Mucosa of stomach (tissue), 1 donor: ENCODE results near the gene CCM2L.
"Not testable (repeated sequence)": the region's sequence is repeated elsewhere in the genome, so short reads cannot be mapped to it uniquely, and the experiment has no call there.

Source experiments
- H3K27me3 ChIP-seq: one replicate; pipeline ENCODE4 v1.7.0; 2013; ENCODE audit warnings: mild to moderate bottlenecking, low read length; ENCODE audit not compliant: control insufficient read depth, insufficient read depth
- H3K36me3 ChIP-seq: one replicate; pipeline ENCODE4 v1.7.0; 2013; ENCODE audit warnings: low read length; ENCODE audit not compliant: control insufficient read depth, insufficient read depth
- H3K4me1 ChIP-seq: one replicate; pipeline ENCODE4 v1.7.0; 2013; ENCODE audit warnings: mild to moderate bottlenecking, low read length; ENCODE audit not compliant: control insufficient read depth, insufficient read depth
- H3K4me3 ChIP-seq: one replicate; pipeline ENCODE4 v1.7.0; 2013; ENCODE audit warnings: low read length
- H3K9ac ChIP-seq: one replicate; pipeline ENCODE4 v1.7.0; 2013; ENCODE audit warnings: mild to moderate bottlenecking, low read length, moderate library complexity
- H3K9me3 ChIP-seq: one replicate; pipeline ENCODE4 v1.7.0; 2013; ENCODE audit warnings: mild to moderate bottlenecking, low read length, moderate library complexity; ENCODE audit not compliant: control insufficient read depth
- donor health status: Pancreatic carcinoma.

Gene CCM2L

GRCh38 chr20:32019563-32020463 is 9.6 kb downstream of the CCM2L start:
- Histone ChIP-seq H3K4me3 (no peak overlapping the region), H3K4me1 (peaks cover 4% of the 10 kb centered on the region), H3K9ac (no peak overlapping the region), H3K9me3 (no peaks in the 10 kb centered on the region), H3K27me3 (peaks cover 44% of the 10 kb centered on the region), H3K36me3 (no peaks in the 10 kb centered on the region)

- Histone ChIP-seq H3K9me3 (no peaks in the 10 kb centered on the region), H3K9ac (no peak overlapping the region), H3K36me3 (no peaks in the 10 kb centered on the region), H3K27me3 (peaks cover 50% of the 10 kb centered on the region), H3K4me1 (peaks cover 4% of the 10 kb centered on the region), H3K4me3 (no peak overlapping the region)
These were observed 10.9 kb downstream of the CCM2L start for GRCh38 chr20:32021091-32021490.

GRCh38 chr20:32024683-32025295 is 14.6 kb downstream of the CCM2L start:
- H3K27me3 ChIP-seq = peaks cover 31% of the 10 kb centered on the region

GRCh38 chr20:32027643-32028042 is 17.4 kb downstream of the CCM2L start:
- Histone ChIP-seq H3K9ac (no peak overlapping the region), H3K4me1 (peaks cover 8% of the 10 kb centered on the region), H3K4me3 (no peak overlapping the region), H3K36me3 (no peaks in the 10 kb centered on the region), H3K9me3 (no peaks in the 10 kb centered on the region), H3K27me3 (peaks cover 13% of the 10 kb centered on the region)

More at GRCh38 chr20:32024683-32025295, 14.6 kb downstream of the CCM2L start:
- Histone ChIP-seq H3K4me1 (no peaks in the 10 kb centered on the region), H3K36me3 (no peaks in the 10 kb centered on the region), H3K9me3 (no peaks in the 10 kb centered on the region), H3K4me3 (no peak overlapping the region), H3K9ac (no peak overlapping the region)

GRCh38 chr20:32028647-32029372 is 18.6 kb downstream of the CCM2L start:
- H3K27me3 ChIP-seq = peaks cover 9% of the 10 kb centered on the region
- H3K36me3 ChIP-seq = no peaks in the 10 kb centered on the region
- no peak overlapping the region for H3K9ac ChIP-seq
- H3K9me3 ChIP-seq = no peaks in the 10 kb centered on the region
- no peak overlapping the region for H3K4me3 ChIP-seq
- H3K4me1 ChIP-seq = peaks cover 8% of the 10 kb centered on the region

GRCh38 chr20:32029561-32029960 is 19.3 kb downstream of the CCM2L start:
- Histone ChIP-seq H3K9me3 (no peaks in the 10 kb centered on the region), H3K9ac (no peak overlapping the region), H3K4me3 (no peak overlapping the region), H3K36me3 (no peaks in the 10 kb centered on the region), H3K27me3 (peaks cover 13% of the 10 kb centered on the region), H3K4me1 (peaks cover 8% of the 10 kb centered on the region)

GRCh38 chr20:32031007-32031958 is 21.0 kb downstream of the CCM2L start:
- H3K9me3 ChIP-seq = no peaks in the 10 kb centered on the region
- no peak overlapping the region for H3K9ac ChIP-seq
- H3K4me3 ChIP-seq = no peak overlapping the region
- H3K4me1 ChIP-seq = peaks cover 8% of the 10 kb centered on the region
- peaks cover 13% of the 10 kb centered on the region for H3K27me3 ChIP-seq
- no peaks in the 10 kb centered on the region for H3K36me3 ChIP-seq

GRCh38 chr20:32033316-32033715 is 23.1 kb downstream of the CCM2L start:
- no peak overlapping the region for H3K9ac ChIP-seq
- H3K36me3 ChIP-seq = no peaks in the 10 kb centered on the region
- no peak overlapping the region for H3K4me3 ChIP-seq
- H3K4me1 ChIP-seq = peaks cover 8% of the 10 kb centered on the region
- H3K27me3 ChIP-seq = peaks cover 13% of the 10 kb centered on the region
- no peaks in the 10 kb centered on the region for H3K9me3 ChIP-seq

GRCh38 chr20:32033721-32034120 is 23.5 kb downstream of the CCM2L start:
- not testable (repeated sequence) for H3K4me3 ChIP-seq, H3K4me1 ChIP-seq, H3K9me3 ChIP-seq, H3K36me3 ChIP-seq, H3K9ac ChIP-seq
- peaks cover 13% of the 10 kb centered on the region for H3K27me3 ChIP-seq

GRCh38 chr20:32034581-32035425 is 24.6 kb downstream of the CCM2L start:
- Histone ChIP-seq H3K27me3 (peaks cover 13% of the 10 kb centered on the region), H3K4me3 (no peak overlapping the region), H3K9ac (no peak overlapping the region), H3K36me3 (no peaks in the 10 kb centered on the region), H3K9me3 (no peaks in the 10 kb centered on the region), H3K4me1 (peaks cover 8% of the 10 kb centered on the region)

- no peaks in the 10 kb centered on the region for H3K36me3 ChIP-seq
- H3K9ac ChIP-seq = no peak overlapping the region
- peaks cover 13% of the 10 kb centered on the region for H3K27me3 ChIP-seq
- H3K4me3 ChIP-seq = no peak overlapping the region
- no peaks in the 10 kb centered on the region for H3K9me3 ChIP-seq
- H3K4me1 ChIP-seq = peaks cover 8% of the 10 kb centered on the region
These were observed 25.2 kb downstream of the CCM2L start for GRCh38 chr20:32035426-32035779.
